PC-9 (cell line): Measurements from ENCODE around the gene CALR3. TPM values are rescaled to one million over a fixed set of nuclear protein-coding genes. Genes with fewer than 3 reads are reported as not detected.

ENCODE experiments used
- BruUV-seq: library from RNA; stranded (reverse); fragments of 400-500 nt; replicated peaks from 2 replicates; lab custom pipeline; 2021; lab: Mats Ljungman, UMichigan
- CTCF ChIA-PET: fragments of 300-600 bp; sonication (Branson Sonifier 250); formaldehyde crosslinking; loops from one replicate; lab custom pipeline; 2022; ENCODE audit warnings: antibody characterized with exemption; lab: Charles Lee
- POLR2A ChIA-PET: fragments of 300-600 bp; sonication (Branson Sonifier 250); formaldehyde crosslinking; loops from one replicate; lab custom pipeline; 2022; ENCODE audit warnings: antibody characterized with exemption; ENCODE audit not compliant: unreplicated experiment; lab: Charles Lee
- DNase-seq, 2 experiments: peaks; one replicate each; pipeline versions ENCODE4 v3.0.0 to v3.0.0-alpha.2; 2015 to 2022; ENCODE audit warnings: mixed read lengths in 1 of 2
- H2AFZ ChIP-seq: fragments of 200-600 bp; sonication (generic); 2 replicates; pipeline ENCODE4 v1.8.1; 2017; ENCODE audit warnings: antibody characterized with exemption
- H3F3A ChIP-seq: fragments of 200-600 bp; sonication (generic); 2 replicates; pipeline ENCODE4 v1.8.1; 2017; ENCODE audit warnings: antibody characterized with exemption, mild to moderate bottlenecking, low read depth; ENCODE audit not compliant: insufficient read depth
- H3K27ac ChIP-seq: fragments of 200-600 bp; sonication (generic); 2 replicates; pipeline ENCODE4 v1.6.1; 2016; ENCODE audit warnings: mixed run types
- H3K27me3 ChIP-seq: fragments of 200-600 bp; sonication (generic); 2 replicates; pipeline ENCODE4 v1.6.1; 2016; ENCODE audit warnings: low read depth, mixed run types; ENCODE audit not compliant: insufficient read depth
- H3K36me3 ChIP-seq: fragments of 200-600 bp; sonication (generic); 2 replicates; pipeline ENCODE4 v1.6.1; 2016; ENCODE audit warnings: low read depth, mixed run types
- H3K4me1 ChIP-seq: fragments of 200-600 bp; sonication (generic); replicated peaks from 2 replicates; pipeline ENCODE4 v1.6.1; 2016; ENCODE audit warnings: mixed run types; ENCODE audit not compliant: insufficient read depth
- H3K4me2 ChIP-seq: fragments of 200-600 bp; sonication (generic); 2 replicates; pipeline ENCODE4 v1.6.1; 2017; ENCODE audit warnings: mixed run types
- H3K4me3 ChIP-seq: fragments of 200-600 bp; sonication (generic); 2 replicates; pipeline ENCODE4 v1.6.1; 2016; ENCODE audit warnings: mixed run types
- H3K79me2 ChIP-seq: fragments of 200-600 bp; sonication (generic); 2 replicates; pipeline ENCODE4 v1.6.1; 2017; ENCODE audit warnings: low read depth, mixed run types
- H3K9me2 ChIP-seq: fragments of 200-600 bp; sonication (generic); 2 replicates; pipeline ENCODE4 v1.8.1; 2017; ENCODE audit warnings: mild to moderate bottlenecking; ENCODE audit not compliant: insufficient read depth
- H3K9me3 ChIP-seq: fragments of 200-600 bp; sonication (generic); 2 replicates; pipeline ENCODE4 v1.8.1; 2016; ENCODE audit warnings: low read depth; ENCODE audit not compliant: insufficient read depth
- H4K20me1 ChIP-seq: fragments of 200-600 bp; sonication (generic); 2 replicates; pipeline ENCODE4 v1.8.1; 2017; ENCODE audit not compliant: insufficient read depth
- EZH2 ChIP-seq: fragments of 200-600 bp; sonication (generic); IDR thresholded peaks from 2 replicates; pipeline ENCODE4 v1.8.0; 2017; ENCODE audit warnings: antibody characterized with exemption, low read depth
- intact Hi-C: fragments of 100-400 bp; cut with micrococcal nuclease; formaldehyde crosslinking; loops from one replicate; pipeline ENCODE4 v1.10.0; 2022; ENCODE audit not compliant: unreplicated experiment
- total RNA-seq: library from RNA; stranded (reverse); gene quantifications from 2 replicates; pipeline ENCODE4 v1.2.3, GENCODE V29; 2021
- TF ChIP-seq, protein P1 (sequence below): fragments of 200-600 bp; sonication (generic); conservative IDR thresholded peaks from 2 replicates; pipeline ENCODE4 v1.6.1; 2017; ENCODE audit warnings: mixed run types, antibody characterized with exemption, mild to moderate bottlenecking, moderate library complexity

Gene CALR3
- total RNA-seq, 1 experiment from 2014 or later: not detected

DNA sequence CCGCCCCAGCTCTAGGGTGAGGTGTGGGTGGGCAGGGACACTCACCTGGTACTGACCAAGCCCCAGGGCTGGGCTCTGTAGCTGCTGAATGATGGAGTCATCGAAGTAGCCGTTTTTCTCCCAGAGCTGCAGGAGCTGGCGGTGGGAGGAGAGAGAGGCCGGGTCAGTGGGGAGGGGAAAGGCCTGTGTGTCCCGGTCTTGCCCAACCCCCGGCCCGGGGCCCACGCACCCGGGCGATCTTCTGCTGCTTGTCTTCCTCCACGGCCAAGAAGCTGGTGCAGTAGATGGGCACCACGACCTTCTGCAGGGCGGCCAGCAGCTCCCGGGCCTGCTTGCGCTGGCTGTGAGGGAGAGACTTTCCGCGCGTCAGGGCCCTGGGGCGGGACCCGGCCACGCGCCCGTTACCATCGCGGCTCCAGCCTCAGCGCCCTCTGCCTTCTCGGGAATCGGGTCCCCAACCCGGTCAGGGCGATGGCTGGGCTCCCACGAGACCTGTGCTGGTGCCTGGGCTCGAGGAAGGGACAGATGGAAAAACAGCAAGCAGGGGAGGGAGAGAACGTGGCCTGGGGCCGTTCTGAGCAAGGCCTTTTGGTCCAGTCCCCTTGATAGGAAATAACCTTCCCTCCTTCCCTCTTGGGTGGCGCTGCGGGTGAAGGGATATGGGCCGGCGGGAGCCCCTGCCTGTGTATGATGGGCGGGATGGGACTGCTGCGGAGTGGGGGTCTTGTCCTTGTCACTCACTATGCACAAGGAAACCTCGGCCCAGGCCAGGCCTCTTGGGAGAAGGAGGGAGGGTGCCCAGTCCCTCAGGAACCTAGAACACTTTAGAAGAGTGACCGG, 34.8 kb upstream of the CALR3 start:
- H3K9me2 ChIP-seq: no peaks in the 10 kb centered on the region
- no peaks in the 10 kb centered on the region for H3K9me3 ChIP-seq
- H2AFZ ChIP-seq: no peak overlapping the region
- no TSS peak for BruUV-seq
- peaks cover 60% of the 10 kb centered on the region for H4K20me1 ChIP-seq
- peaks cover 10% of the 10 kb centered on the region for H3K79me2 ChIP-seq
- ChIA-PET CTCF (no interaction called here), POLR2A (no interaction called here)
- no peaks in the 10 kb centered on the region for H3K27me3 ChIP-seq
- no peaks in the 10 kb centered on the region for H3K4me1 ChIP-seq
- H3K4me3 ChIP-seq: no peak overlapping the region
- DNase-seq: no peak
- H3K4me2 ChIP-seq: no peak overlapping the region
- H3K27ac ChIP-seq: no peak overlapping the region
- peaks cover 22% of the 10 kb centered on the region; the same call in 1 of the 2 replicates for H3F3A ChIP-seq
- TF ChIP-seq, protein P1, sequence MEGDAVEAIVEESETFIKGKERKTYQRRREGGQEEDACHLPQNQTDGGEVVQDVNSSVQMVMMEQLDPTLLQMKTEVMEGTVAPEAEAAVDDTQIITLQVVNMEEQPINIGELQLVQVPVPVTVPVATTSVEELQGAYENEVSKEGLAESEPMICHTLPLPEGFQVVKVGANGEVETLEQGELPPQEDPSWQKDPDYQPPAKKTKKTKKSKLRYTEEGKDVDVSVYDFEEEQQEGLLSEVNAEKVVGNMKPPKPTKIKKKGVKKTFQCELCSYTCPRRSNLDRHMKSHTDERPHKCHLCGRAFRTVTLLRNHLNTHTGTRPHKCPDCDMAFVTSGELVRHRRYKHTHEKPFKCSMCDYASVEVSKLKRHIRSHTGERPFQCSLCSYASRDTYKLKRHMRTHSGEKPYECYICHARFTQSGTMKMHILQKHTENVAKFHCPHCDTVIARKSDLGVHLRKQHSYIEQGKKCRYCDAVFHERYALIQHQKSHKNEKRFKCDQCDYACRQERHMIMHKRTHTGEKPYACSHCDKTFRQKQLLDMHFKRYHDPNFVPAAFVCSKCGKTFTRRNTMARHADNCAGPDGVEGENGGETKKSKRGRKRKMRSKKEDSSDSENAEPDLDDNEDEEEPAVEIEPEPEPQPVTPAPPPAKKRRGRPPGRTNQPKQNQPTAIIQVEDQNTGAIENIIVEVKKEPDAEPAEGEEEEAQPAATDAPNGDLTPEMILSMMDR: no peak
- no peak for TF ChIP-seq EZH2
- intact Hi-C loops: no loop called here
- peaks cover 52% of the 10 kb centered on the region for H3K36me3 ChIP-seq

DNA sequence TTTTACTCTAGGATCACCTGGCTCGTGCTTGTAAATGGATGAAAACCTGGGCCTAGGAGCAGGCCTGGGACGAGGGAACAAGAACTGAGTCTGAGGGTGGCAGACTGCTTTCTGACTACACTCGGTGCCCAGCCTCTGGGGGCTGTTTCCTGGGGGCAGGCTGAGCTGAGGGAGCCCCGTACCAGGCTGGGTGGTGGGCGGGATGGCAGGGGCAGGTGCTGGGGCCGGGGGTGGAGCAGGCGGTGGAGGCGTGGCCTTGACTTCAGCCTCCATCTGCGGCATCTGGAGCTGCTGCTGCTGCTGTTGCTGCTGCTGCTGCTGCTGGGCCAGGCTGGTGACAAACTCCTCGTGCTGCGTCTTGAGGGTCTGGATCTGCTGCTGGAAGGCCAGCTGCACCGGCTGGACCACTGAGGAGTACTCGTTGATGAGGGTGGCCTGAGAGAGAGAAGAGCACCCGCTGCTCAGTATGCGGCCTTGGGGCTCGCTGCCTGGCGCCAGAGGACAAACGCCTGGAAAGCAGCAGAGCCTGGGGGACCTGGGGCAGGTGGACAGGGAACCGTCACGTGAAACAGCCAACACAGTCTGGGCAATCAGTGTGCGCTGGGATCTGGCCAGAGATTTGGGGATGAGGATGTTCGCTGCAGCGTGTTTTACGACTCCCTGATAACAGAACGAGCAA, 33.6 kb upstream of the CALR3 start:
- intact Hi-C loops: no loop called here
- peaks cover 50% of the 10 kb centered on the region for H4K20me1 ChIP-seq
- no peak for DNase-seq
- peaks cover 44% of the 10 kb centered on the region for H3K36me3 ChIP-seq
- H3K9me3 ChIP-seq: no peaks in the 10 kb centered on the region
- H3K9me2 ChIP-seq: no peaks in the 10 kb centered on the region
- H3K79me2 ChIP-seq: peaks cover 3% of the 10 kb centered on the region; the same call in 1 of the 2 replicates
- ChIA-PET POLR2A (no interaction called here), CTCF (no interaction called here)
- peaks cover 22% of the 10 kb centered on the region; the same call in 1 of the 2 replicates for H3F3A ChIP-seq
- TF ChIP-seq, protein P1: no peak
- TF ChIP-seq EZH2: no peak
- no peak overlapping the region for H3K27ac ChIP-seq
- no peak overlapping the region for H3K4me2 ChIP-seq
- no peaks in the 10 kb centered on the region for H3K27me3 ChIP-seq
- no TSS peak for BruUV-seq
- H3K4me1 ChIP-seq: no peaks in the 10 kb centered on the region
- H3K4me3 ChIP-seq: no peak overlapping the region
- H2AFZ ChIP-seq: no peak overlapping the region

DNA sequence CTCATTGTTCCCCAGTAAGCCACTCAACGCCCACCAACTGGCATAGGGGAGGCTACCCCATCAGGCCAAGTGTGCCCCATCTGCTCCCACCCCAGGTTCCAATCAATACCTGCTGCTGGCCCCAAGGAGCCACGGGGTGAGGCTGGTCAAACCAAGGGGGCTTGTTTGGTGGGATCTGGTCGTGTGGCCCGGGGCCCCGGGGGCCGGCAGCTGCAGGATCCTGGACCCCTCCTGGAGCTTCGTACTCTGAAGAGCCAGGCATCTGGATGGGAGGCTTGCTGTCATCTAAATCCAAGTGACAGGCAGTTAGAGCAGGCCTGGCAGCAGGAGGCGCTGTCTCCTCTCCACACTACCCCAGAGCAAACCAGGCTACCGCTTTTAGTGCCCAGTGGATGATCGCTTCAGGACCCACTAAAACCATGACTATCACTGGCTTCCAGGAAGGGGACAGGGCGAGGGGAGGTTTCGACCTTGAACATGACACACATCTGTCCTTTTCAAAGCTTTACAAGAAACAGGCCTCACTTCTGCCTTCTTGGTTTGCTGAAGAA, 32.1 kb upstream of the CALR3 start:
- Histone ChIP-seq H3K36me3 (peaks cover 35% of the 10 kb centered on the region), H4K20me1 (peaks cover 49% of the 10 kb centered on the region), H2AFZ (no peak overlapping the region), H3K9me2 (no peaks in the 10 kb centered on the region), H3K4me3 (no peak overlapping the region), H3K4me2 (no peak overlapping the region), H3F3A (peaks cover 16% of the 10 kb centered on the region; the same call in 1 of the 2 replicates), H3K4me1 (no peaks in the 10 kb centered on the region), H3K9me3 (no peaks in the 10 kb centered on the region), H3K79me2 (no peaks in the 10 kb centered on the region), H3K27ac (no peak overlapping the region), H3K27me3 (no peaks in the 10 kb centered on the region)
- ChIA-PET POLR2A (interaction anchor here (0.5 kb wide), 1 partner anchor 144 kb away, joined by 3 read pairs; no protein-coding TSS in a partner anchor), CTCF (no interaction called here)
- no peak for DNase-seq
- intact Hi-C loops: no loop called here
- no peak for TF ChIP-seq EZH2
- TF ChIP-seq, protein P1: peak; percentile 58; the same call in 1 of the 2 replicates
- no TSS peak for BruUV-seq
